DND-41 (cell line): ENCODE results near the gene FURIN.

Experiments used
- ATAC-seq: fragments of 200-7000 bp; cut with Tn5 transposase; 3 replicates; pipeline ENCODE4 v1.9.1; 2021; ENCODE audit warnings: low read depth; ENCODE audit not compliant: insufficient read depth
- DNase-seq: peaks from one replicate; pipeline ENCODE4 v3.0.0-alpha.2; 2020
- H2AFZ ChIP-seq: 2 replicates; pipeline ENCODE4 v1.6.0; 2012; ENCODE audit warnings: low read depth, low read length
- H3K27ac ChIP-seq: 2 replicates; pipeline ENCODE4 v1.5.1; 2012; ENCODE audit warnings: low read length, inconsistent platforms
- H3K27me3 ChIP-seq: fragments of 200-600 bp; sonication (generic); 2 replicates; pipeline ENCODE4 v1.6.0; 2012; ENCODE audit warnings: low read length, mild to moderate bottlenecking, inconsistent platforms; ENCODE audit not compliant: insufficient read depth, poor library complexity
- H3K36me3 ChIP-seq: 2 replicates; pipeline ENCODE4 v1.5.1; 2012; ENCODE audit warnings: low read length, inconsistent platforms; ENCODE audit not compliant: insufficient read depth
- H3K4me1 ChIP-seq: 2 replicates; pipeline ENCODE4 v1.5.1; 2012; ENCODE audit warnings: mild to moderate bottlenecking, low read length; ENCODE audit not compliant: insufficient read depth
- H3K4me2 ChIP-seq: 2 replicates; pipeline ENCODE4 v1.6.0; 2012; ENCODE audit warnings: mild to moderate bottlenecking, moderate library complexity, low read length, inconsistent platforms; ENCODE audit not compliant: insufficient read depth
- H3K4me3 ChIP-seq, 2 experiments: fragments of 200-600 bp in 1 of 2; shearing (Covaris generic) in 1 of 2; 2 replicates each; pipeline ENCODE4 v1.5.1; 2012 to 2016; ENCODE audit warnings: inconsistent platforms in 2 of 2, low read length in 2 of 2, mild to moderate bottlenecking in 2 of 2, low read depth in 1 of 2, moderate library complexity in 1 of 2
- H3K79me2 ChIP-seq: 2 replicates; pipeline ENCODE4 v1.6.0; 2012; ENCODE audit warnings: low read length, inconsistent platforms; ENCODE audit not compliant: insufficient read depth
- H3K9ac ChIP-seq: 2 replicates; pipeline ENCODE4 v1.6.0; 2012; ENCODE audit warnings: low read depth, mild to moderate bottlenecking, inconsistent platforms, low read length, moderate library complexity
- H3K9me3 ChIP-seq: 2 replicates; pipeline ENCODE4 v1.5.1; 2012; ENCODE audit warnings: low read length, moderate library complexity, mild to moderate bottlenecking, inconsistent platforms; ENCODE audit not compliant: insufficient read depth, severe bottlenecking
- H4K20me1 ChIP-seq: 2 replicates; pipeline ENCODE4 v1.6.0; 2012; ENCODE audit warnings: low read length; ENCODE audit not compliant: insufficient read depth
- CTCF ChIP-seq: IDR thresholded peaks from 2 replicates; pipeline ENCODE4 v1.5.1; 2012; ENCODE audit warnings: borderline replicate concordance, low read length, moderate library complexity, mild to moderate bottlenecking; ENCODE audit not compliant: poor library complexity, severe bottlenecking; ENCODE audit errors: extremely low read depth
- EZH2 ChIP-seq: IDR thresholded peaks from 3 replicates; pipeline ENCODE4 v1.6.1; 2012; ENCODE audit warnings: borderline replicate concordance, low read depth, mild to moderate bottlenecking, moderate library complexity, low read length, inconsistent platforms; ENCODE audit not compliant: severe bottlenecking

The FURIN gene

GRCh38 chr15:90875549-90875981, 7.2 kb downstream of the FURIN start:
- DNase-seq = no peak
- H3K79me2 ChIP-seq = peaks cover 11% of the 10 kb centered on the region
- H3K4me2 ChIP-seq = no peak overlapping the region
- ATAC-seq = no peak
- peaks cover 10% of the 10 kb centered on the region for H4K20me1 ChIP-seq
- H3K4me3 ChIP-seq = no peak overlapping the region
- no peaks in the 10 kb centered on the region for H3K9me3 ChIP-seq
- no peak for TF ChIP-seq EZH2
- no peak for TF ChIP-seq CTCF
- no peaks in the 10 kb centered on the region for H3K27me3 ChIP-seq
- no peak overlapping the region for H3K9ac ChIP-seq
- H3K4me1 ChIP-seq = peaks cover 20% of the 10 kb centered on the region
- no peak overlapping the region for H3K27ac ChIP-seq
- H3K36me3 ChIP-seq = peaks cover 46% of the 10 kb centered on the region
- H2AFZ ChIP-seq = no peak overlapping the region

- no peak overlapping the region for H3K9ac ChIP-seq
- ATAC-seq = no peak
These were observed 7.7 kb downstream of the FURIN start for GRCh38 chr15:90876046-90876445.

GRCh38 chr15:90876512-90877170, 8.3 kb downstream of the FURIN start:
- peaks cover 56% of the 10 kb centered on the region for H3K36me3 ChIP-seq

More at GRCh38 chr15:90876046-90876445, 7.7 kb downstream of the FURIN start:
- no peak overlapping the region for H3K27ac ChIP-seq
- no peaks in the 10 kb centered on the region for H3K9me3 ChIP-seq
- H3K4me2 ChIP-seq = no peak overlapping the region
- H2AFZ ChIP-seq = no peak overlapping the region
- H4K20me1 ChIP-seq = peaks cover 10% of the 10 kb centered on the region
- no peak overlapping the region for H3K4me3 ChIP-seq
- peaks cover 15% of the 10 kb centered on the region for H3K4me1 ChIP-seq
- peaks cover 50% of the 10 kb centered on the region for H3K36me3 ChIP-seq
- no peak for DNase-seq
- TF ChIP-seq CTCF = no peak
- no peak for TF ChIP-seq EZH2
- H3K79me2 ChIP-seq = peaks cover 11% of the 10 kb centered on the region
- H3K27me3 ChIP-seq = no peaks in the 10 kb centered on the region

More at GRCh38 chr15:90876512-90877170, 8.3 kb downstream of the FURIN start:
- no peak overlapping the region for H3K4me3 ChIP-seq
- no peaks in the 10 kb centered on the region for H3K9me3 ChIP-seq
- no peak overlapping the region for H3K4me2 ChIP-seq
- no peak overlapping the region for H3K9ac ChIP-seq
- H3K27ac ChIP-seq = no peak overlapping the region
- no peak for DNase-seq
- TF ChIP-seq CTCF (no peak), EZH2 (no peak)
- H2AFZ ChIP-seq = no peak overlapping the region
- H3K79me2 ChIP-seq = peaks cover 10% of the 10 kb centered on the region
- H4K20me1 ChIP-seq = peaks cover 10% of the 10 kb centered on the region
- no peaks in the 10 kb centered on the region for H3K27me3 ChIP-seq
- ATAC-seq = no peak
- H3K4me1 ChIP-seq = peaks cover 14% of the 10 kb centered on the region
